ENCODE results near the gene SLC6A19. TPM values are rescaled to one million over a fixed set of nuclear protein-coding genes. Genes with fewer than 3 reads are reported as not detected.

The SLC6A19 gene
- polyA plus RNA-seq, 4 donors, result 42.2 to 66.0 (median 60.1) TPM

- no peak for DNase-seq (ENCODE audit: low read depth in 4 of 4, low spot score in 3 of 4)
These were observed 22.6 kb upstream of the SLC6A19 start for GRCh38 chr5:1178529-1179382.

GRCh38 chr5:1179383-1179715 is 22.0 kb upstream of the SLC6A19 start:
- no peak for DNase-seq (ENCODE audit: low read depth in 4 of 4, low spot score in 3 of 4)

- DNase-seq (ENCODE audit: low read depth in 4 of 4, low spot score in 3 of 4), result no peak
These were observed 21.3 kb upstream of the SLC6A19 start for GRCh38 chr5:1180096-1180495.

- no peak for DNase-seq (ENCODE audit: low read depth in 4 of 4, low spot score in 3 of 4)
These were observed 20.5 kb upstream of the SLC6A19 start for GRCh38 chr5:1180841-1181271.

GRCh38 chr5:1181451-1182359 is 19.7 kb upstream of the SLC6A19 start:
- DNase-seq (ENCODE audit: low read depth in 4 of 4, low spot score in 3 of 4), result no peak

GRCh38 chr5:1182360-1182632 is 19.1 kb upstream of the SLC6A19 start:
- DNase-seq (ENCODE audit: low read depth in 4 of 4, low spot score in 3 of 4), result no peak

GRCh38 chr5:1182633-1183423 is 18.6 kb upstream of the SLC6A19 start:
- no peak for DNase-seq (ENCODE audit: low read depth in 4 of 4, low spot score in 3 of 4)

GRCh38 chr5:1183424-1184162 is 17.8 kb upstream of the SLC6A19 start:
- DNase-seq (ENCODE audit: low read depth in 4 of 4, low spot score in 3 of 4), result no peak

- DNase-seq (ENCODE audit: low read depth in 4 of 4, low spot score in 3 of 4), result no peak
These were observed 17.3 kb upstream of the SLC6A19 start for GRCh38 chr5:1184163-1184470.

GRCh38 chr5:1184481-1184880 is 16.9 kb upstream of the SLC6A19 start:
- DNase-seq (ENCODE audit: low read depth in 4 of 4, low spot score in 3 of 4), result no peak

- DNase-seq (ENCODE audit: low read depth in 4 of 4, low spot score in 3 of 4), result no peak
These were observed 16.3 kb upstream of the SLC6A19 start for GRCh38 chr5:1185038-1185627.

GRCh38 chr5:1185629-1186350 is 15.6 kb upstream of the SLC6A19 start:
- no peak for DNase-seq (ENCODE audit: low read depth in 4 of 4, low spot score in 3 of 4)

GRCh38 chr5:1186351-1187233 is 14.8 kb upstream of the SLC6A19 start:
- no peak for DNase-seq (ENCODE audit: low read depth in 4 of 4, low spot score in 3 of 4)

- no peak for DNase-seq (ENCODE audit: low read depth in 4 of 4, low spot score in 3 of 4)
These were observed 14.0 kb upstream of the SLC6A19 start for GRCh38 chr5:1187234-1187949.

- no peak for DNase-seq (ENCODE audit: low read depth in 4 of 4, low spot score in 3 of 4)
These were observed 13.5 kb upstream of the SLC6A19 start for GRCh38 chr5:1187950-1188334.

- DNase-seq (ENCODE audit: low read depth in 4 of 4, low spot score in 3 of 4), result no peak
These were observed 12.9 kb upstream of the SLC6A19 start for GRCh38 chr5:1188464-1188863.

- DNase-seq (ENCODE audit: low read depth in 4 of 4, low spot score in 3 of 4), result no peak
These were observed 12.1 kb upstream of the SLC6A19 start for GRCh38 chr5:1189269-1189668.

GRCh38 chr5:1190278-1190677 is 11.1 kb upstream of the SLC6A19 start:
- no peak for DNase-seq (ENCODE audit: low read depth in 4 of 4, low spot score in 3 of 4)
